Activated naive CD4-positive, alpha-beta T cell treated with anti-CD3 and anti-CD28 coated beads for 36 hours (primary cell): ENCODE results near the gene SENP5. TPM values are rescaled to one million over a fixed set of nuclear protein-coding genes. Genes with fewer than 3 reads are reported as not detected.
"Not testable (repeated sequence)": the region's sequence is repeated elsewhere in the genome, so short reads cannot be mapped to it uniquely, and the experiment has no call there.

Experiments used
- CTCF ChIA-PET: fragments of 350-600 bp; sonication (Branson Sonifier 250); formaldehyde crosslinking; loops from one replicate; lab custom pipeline; 2021; ENCODE audit warnings: antibody characterized with exemption; lab: Charles Lee
- DNase-seq: peaks from one replicate; pipeline ENCODE4 v3.0.0-alpha.2; 2020
- H3K27ac Mint-ChIP-seq: one replicate; pipeline ENCODE4 v1.8.0; 2021; ENCODE audit warnings: mild to moderate bottlenecking, mixed read lengths
- H3K27me3 Mint-ChIP-seq: one replicate; pipeline ENCODE4 v1.8.0; 2021; ENCODE audit warnings: low read depth, mixed read lengths
- H3K36me3 Mint-ChIP-seq: one replicate; pipeline ENCODE4 v1.8.0; 2021; ENCODE audit warnings: low read depth, mixed read lengths
- H3K4me1 Mint-ChIP-seq: one replicate; pipeline ENCODE4 v1.8.0; 2021; ENCODE audit warnings: low read depth, mixed read lengths
- H3K4me3 Mint-ChIP-seq: one replicate; pipeline ENCODE4 v1.8.0; 2021; ENCODE audit warnings: mild to moderate bottlenecking, moderate library complexity, mixed read lengths
- H3K9me3 Mint-ChIP-seq: one replicate; pipeline ENCODE4 v1.8.0; 2021; ENCODE audit warnings: mixed read lengths
- intact Hi-C: fragments of 100-400 bp; cut with micrococcal nuclease; formaldehyde crosslinking; loops from one replicate; pipeline ENCODE4 v1.15.1; 2023
- total RNA-seq, 2 experiments: library from RNA; stranded (reverse); gene quantifications; one replicate each; pipeline ENCODE4 v1.2.3, GENCODE V29; 2021

Gene SENP5
- total RNA-seq, 2 experiments from 2014 or later, result 24.1 to 24.4 TPM

- Mint-ChIP-seq H3K27ac (no peak overlapping the region), H3K9me3 (no peaks in the 10 kb centered on the region), H3K4me3 (no peak overlapping the region), H3K4me1 (peaks cover 3% of the 10 kb centered on the region), H3K27me3 (no peaks in the 10 kb centered on the region), H3K36me3 (peaks cover 28% of the 10 kb centered on the region)
- intact Hi-C loops, result no loop called here
- CTCF ChIA-PET, result interaction anchor here (1.3 kb wide), 1 partner anchor 94 kb away, joined by 3 read pairs; no protein-coding TSS in a partner anchor
- no peak for DNase-seq
Observed at GRCh38 chr3:196931157-196931556, 63.4 kb downstream of the SENP5 start.

- Mint-ChIP-seq H3K4me1 (peaks cover 3% of the 10 kb centered on the region), H3K27ac (no peak overlapping the region), H3K9me3 (no peaks in the 10 kb centered on the region), H3K27me3 (no peaks in the 10 kb centered on the region), H3K4me3 (no peak overlapping the region), H3K36me3 (peaks cover 35% of the 10 kb centered on the region)
- intact Hi-C loops, result no loop called here
- no peak for DNase-seq
- CTCF ChIA-PET, result interaction anchor here (1.3 kb wide), 1 partner anchor 94 kb away, joined by 3 read pairs; no protein-coding TSS in a partner anchor
Observed at GRCh38 chr3:196931828-196932587, 64.3 kb downstream of the SENP5 start.

- no peak overlapping the region for H3K27ac Mint-ChIP-seq
- H3K4me1 Mint-ChIP-seq, result peaks cover 4% of the 10 kb centered on the region
- H3K9me3 Mint-ChIP-seq, result no peaks in the 10 kb centered on the region
- no peaks in the 10 kb centered on the region for H3K27me3 Mint-ChIP-seq
- intact Hi-C loops, result no loop called here
- DNase-seq, result no peak
- no peak overlapping the region for H3K4me3 Mint-ChIP-seq
- CTCF ChIA-PET, result no interaction called here
- peaks cover 41% of the 10 kb centered on the region for H3K36me3 Mint-ChIP-seq
Observed at GRCh38 chr3:196932600-196932999, 64.9 kb downstream of the SENP5 start.

GRCh38 chr3:196936288-196936687, 68.6 kb downstream of the SENP5 start:
- no peak for DNase-seq
- H3K27ac Mint-ChIP-seq, result no peak overlapping the region
- intact Hi-C loops, result no loop called here
- no peak overlapping the region for H3K4me3 Mint-ChIP-seq
- H3K9me3 Mint-ChIP-seq, result no peaks in the 10 kb centered on the region
- CTCF ChIA-PET, result no interaction called here
- peaks cover 32% of the 10 kb centered on the region for H3K4me1 Mint-ChIP-seq
- H3K27me3 Mint-ChIP-seq, result no peaks in the 10 kb centered on the region
- peaks cover 53% of the 10 kb centered on the region for H3K36me3 Mint-ChIP-seq

GRCh38 chr3:196938124-196938523, 70.4 kb downstream of the SENP5 start:
- peaks cover 56% of the 10 kb centered on the region for H3K36me3 Mint-ChIP-seq
- intact Hi-C loops, result no loop called here
- H3K4me3 Mint-ChIP-seq, result no peak overlapping the region
- DNase-seq, result no peak
- no peaks in the 10 kb centered on the region for H3K9me3 Mint-ChIP-seq
- H3K4me1 Mint-ChIP-seq, result peaks cover 33% of the 10 kb centered on the region
- H3K27ac Mint-ChIP-seq, result peak overlapping the region; percentile 73
- H3K27me3 Mint-ChIP-seq, result no peaks in the 10 kb centered on the region
- CTCF ChIA-PET, result interaction anchor here (0.6 to 1.6 kb wide), 3 partner anchors 11 to 329 kb away, joined by 3 to 4 read pairs (median 4); partner anchors contain the start of gene SENP5

- H3K36me3 Mint-ChIP-seq, result peaks cover 56% of the 10 kb centered on the region
- CTCF ChIA-PET, result interaction anchor here (0.7 to 1.6 kb wide), 3 partner anchors 11 to 103 kb away, joined by 3 to 4 read pairs (median 4); partner anchors contain the start of gene SENP5
- no peaks in the 10 kb centered on the region for H3K9me3 Mint-ChIP-seq
Observed at GRCh38 chr3:196938576-196938975, 70.9 kb downstream of the SENP5 start.

GRCh38 chr3:196941729-196942225, 74.1 kb downstream of the SENP5 start:
- Mint-ChIP-seq H3K27me3 (no peaks in the 10 kb centered on the region), H3K27ac (peak overlapping the region; percentile 89), H3K9me3 (no peaks in the 10 kb centered on the region), H3K4me1 (peaks cover 51% of the 10 kb centered on the region), H3K4me3 (peak overlapping the region; percentile 91), H3K36me3 (peaks cover 40% of the 10 kb centered on the region)
- intact Hi-C loops, result loop anchor here (1.0 kb wide), 11 partner anchors 28 to 722 kb away; partner anchors contain the start of genes CEP19, FBXO45, PAK2 and PCYT1A
- CTCF ChIA-PET, result interaction anchor here (0.5 to 2.7 kb wide), 6 partner anchors 24 to 1118 kb away, joined by 3 to 14 read pairs (median 4); partner anchors contain the start of gene SENP5
- peak; percentile 68 for DNase-seq

More at GRCh38 chr3:196938576-196938975, 70.9 kb downstream of the SENP5 start:
- no peak overlapping the region for H3K4me3 Mint-ChIP-seq
- peaks cover 38% of the 10 kb centered on the region for H3K4me1 Mint-ChIP-seq
- peak overlapping the region; percentile 81 for H3K27ac Mint-ChIP-seq
- intact Hi-C loops, result no loop called here
- H3K27me3 Mint-ChIP-seq, result no peaks in the 10 kb centered on the region
- DNase-seq, result no peak

GRCh38 chr3:196942226-196942914, 74.7 kb downstream of the SENP5 start, which contains the start of gene NCBP2:
NCBP2 (minus strand) TSS chr3:196942528; CDS start chr3:196942503, 25 bp downstream.
- intact Hi-C loops, result loop anchor here (1.0 kb wide), 11 partner anchors 27 to 723 kb away; partner anchors contain the start of genes CEP19, FBXO45, PAK2 and PCYT1A
- no peaks in the 10 kb centered on the region for H3K27me3 Mint-ChIP-seq

GRCh38 chr3:196942915-196943277, 75.2 kb downstream of the SENP5 start:
- CTCF ChIA-PET, result interaction anchor here (0.6 to 1.6 kb wide), 3 partner anchors 25 to 76 kb away, joined by 3 to 7 read pairs (median 3); partner anchors contain the start of gene SENP5
- Mint-ChIP-seq H3K27me3 (no peaks in the 10 kb centered on the region), H3K4me3 (peak overlapping the region; percentile 91), H3K9me3 (no peaks in the 10 kb centered on the region), H3K27ac (peak overlapping the region; percentile 80), H3K4me1 (peaks cover 48% of the 10 kb centered on the region), H3K36me3 (peaks cover 29% of the 10 kb centered on the region)
- peak; percentile 20 for DNase-seq
- intact Hi-C loops, result loop anchor here (1.0 kb wide), 11 partner anchors 26 to 724 kb away; partner anchors contain the start of genes CEP19, FBXO45, PAK2 and PCYT1A

More at GRCh38 chr3:196942226-196942914, 74.7 kb downstream of the SENP5 start, which contains the start of gene NCBP2:
- Mint-ChIP-seq H3K4me1 (peaks cover 50% of the 10 kb centered on the region), H3K4me3 (peak within 1 kb of the TSS; percentile 91), H3K27ac (peak within 1 kb of the TSS; percentile 89), H3K9me3 (no peaks in the 10 kb centered on the region), H3K36me3 (peaks cover 34% of the 10 kb centered on the region)
- CTCF ChIA-PET, result interaction anchor here (0.6 to 2.7 kb wide), 5 partner anchors 25 to 229 kb away, joined by 3 to 14 read pairs (median 3); partner anchors contain the start of gene SENP5
- DNase-seq, result peak; percentile 100

- DNase-seq, intact Hi-C loops, CTCF ChIA-PET, H3K27ac Mint-ChIP-seq, H3K9me3 Mint-ChIP-seq, H3K27me3 Mint-ChIP-seq: not testable (repeated sequence)
- Mint-ChIP-seq H3K36me3 (peaks cover 24% of the 10 kb centered on the region), H3K4me1 (peaks cover 41% of the 10 kb centered on the region), H3K4me3 (peak overlapping the region; percentile 91)
Observed at GRCh38 chr3:196944037-196944790, 76.5 kb downstream of the SENP5 start.

GRCh38 chr3:196947136-196947859, 79.6 kb downstream of the SENP5 start:
- intact Hi-C loops, result no loop called here
- no peak overlapping the region for H3K4me3 Mint-ChIP-seq
- CTCF ChIA-PET, result no interaction called here
- H3K27me3 Mint-ChIP-seq, result no peaks in the 10 kb centered on the region
- peaks cover 12% of the 10 kb centered on the region for H3K36me3 Mint-ChIP-seq
- no peak for DNase-seq
- no peak overlapping the region for H3K27ac Mint-ChIP-seq
- H3K9me3 Mint-ChIP-seq, result no peaks in the 10 kb centered on the region
- H3K4me1 Mint-ChIP-seq, result peaks cover 19% of the 10 kb centered on the region
